Measurements from ENCODE around the gene SEPSECS.

Gene SEPSECS

DNA sequence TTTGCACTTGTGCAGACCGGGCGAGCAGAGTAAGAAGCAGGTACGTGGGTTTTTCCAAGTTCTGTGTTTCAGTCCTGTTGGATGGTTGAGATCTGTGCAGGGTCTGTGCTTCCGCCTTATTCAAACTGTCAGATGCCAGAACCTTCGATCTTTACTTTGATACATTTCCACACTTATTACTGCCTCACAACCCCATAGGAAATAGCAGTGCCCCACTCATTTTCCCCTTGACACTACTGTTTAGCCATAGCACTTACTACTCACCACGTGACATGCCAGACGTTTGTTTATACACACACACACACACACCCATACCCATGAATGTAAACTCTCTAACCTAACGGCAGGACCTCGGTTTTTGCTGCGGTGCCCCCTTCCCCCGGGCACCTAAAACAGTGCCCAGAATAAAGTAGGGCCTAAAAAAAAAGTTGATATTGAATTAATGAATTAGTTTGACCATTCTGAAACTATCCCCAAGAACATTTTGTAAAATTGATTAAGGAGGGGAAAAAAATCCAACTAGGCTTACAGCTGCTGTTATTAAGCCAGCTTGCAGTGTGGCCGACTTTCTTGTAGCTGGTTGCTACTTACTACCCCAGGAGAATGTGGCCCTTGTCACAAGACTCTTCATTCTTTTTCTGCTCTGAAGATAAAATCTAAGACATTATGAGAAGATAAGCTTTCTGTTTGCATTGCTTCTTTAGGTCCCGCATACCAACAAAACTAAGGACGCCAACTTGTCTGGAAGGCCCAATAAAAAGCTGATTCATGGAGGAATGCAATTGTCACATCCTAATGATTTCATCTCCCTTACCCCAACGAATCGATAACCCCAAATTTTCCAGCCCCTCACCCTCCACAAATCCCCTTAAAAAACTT lies 704 bp upstream of the SEPSECS start:
- peak overlapping the region; percentile 63 to 96 (median 84) for H3K4me3 ChIP-seq
- H3K27ac ChIP-seq, result peak overlapping the region in 20 of 21 experiments; percentile 73 to 99 (median 95)

DNA sequence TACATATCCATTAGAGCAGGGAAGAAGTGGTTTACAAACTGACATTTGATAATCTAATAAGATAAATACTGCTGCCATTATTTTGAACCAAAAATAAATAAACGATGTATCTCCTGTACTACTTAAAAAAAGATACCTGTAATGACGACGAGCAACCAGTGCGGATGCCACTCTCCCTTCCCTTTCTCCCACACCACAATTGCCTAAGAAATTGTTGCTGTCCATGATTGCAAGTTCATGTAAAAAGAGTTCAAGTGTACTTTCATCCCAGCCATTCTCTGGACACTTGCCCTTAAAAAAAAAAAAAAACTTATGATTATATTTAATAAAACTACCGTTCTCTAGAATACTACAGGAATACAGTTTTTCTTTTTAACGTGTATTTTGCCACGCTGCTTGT lies 1.4 kb downstream of the SEPSECS start:
- H3K27ac ChIP-seq, result no peak overlapping the region
- H3K4me3 ChIP-seq, result no peak overlapping the region

GRCh38 chr4:25157081-25157480 lies 3.2 kb downstream of the SEPSECS start:
- Histone ChIP-seq H3K27ac (no peak overlapping the region), H3K4me3 (no peak overlapping the region)

- Histone ChIP-seq H3K4me3 (no peak overlapping the region), H3K27ac (no peak overlapping the region)
Measured at GRCh38 chr4:25155947-25156346, 4.3 kb downstream of the SEPSECS start.

DNA sequence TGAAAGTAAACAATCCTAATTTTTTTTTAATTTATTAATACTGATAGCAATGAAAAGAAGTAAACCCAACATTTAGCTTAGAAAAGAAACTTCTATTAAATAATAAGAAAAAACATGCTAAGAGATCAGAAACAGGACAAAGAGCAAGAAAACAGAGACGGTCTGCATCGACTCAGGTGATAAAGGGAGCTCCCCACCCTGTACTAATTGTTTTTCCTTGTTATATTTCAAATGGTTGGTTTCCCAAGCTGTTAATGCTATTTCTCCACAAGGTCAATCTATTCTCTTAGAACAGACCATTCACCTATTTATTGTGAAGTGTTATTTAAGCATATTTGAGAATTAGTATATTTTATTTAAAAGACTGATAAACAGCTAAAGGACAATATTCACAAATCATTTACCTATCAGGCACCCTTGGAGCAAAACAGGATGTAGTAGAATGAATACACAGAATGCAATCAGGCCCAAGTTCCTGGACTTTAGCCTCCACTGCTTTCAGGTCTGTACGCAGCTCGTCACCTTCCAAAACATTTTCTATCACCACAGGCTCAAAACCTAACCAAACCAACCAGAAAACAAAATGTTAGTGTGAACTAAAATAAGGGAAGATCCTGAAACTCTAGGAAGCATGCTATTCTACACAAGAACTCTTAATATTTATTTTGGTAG lies 5.5 kb downstream of the SEPSECS start:
- H3K27ac ChIP-seq, result no peak overlapping the region
- no peak overlapping the region for H3K4me3 ChIP-seq

DNA sequence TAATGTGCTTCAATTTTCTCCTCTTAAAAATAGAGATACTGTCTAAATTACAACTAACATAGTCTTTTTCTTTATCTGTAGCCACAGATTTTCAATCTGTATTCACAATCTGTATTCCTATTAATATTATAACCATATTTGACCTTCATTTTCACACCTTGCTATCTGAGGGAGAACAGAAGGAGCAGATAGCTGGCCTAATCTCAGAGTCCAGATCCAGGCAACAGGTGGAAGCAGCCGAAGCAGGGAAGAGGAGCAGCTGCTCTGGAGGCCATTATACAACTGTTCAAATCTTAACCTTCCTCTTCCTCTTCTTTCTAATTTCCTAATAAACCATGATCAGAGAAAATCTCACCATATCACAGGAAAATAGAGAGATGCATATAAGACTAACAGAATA lies 14.2 kb downstream of the SEPSECS start:
- H3K4me3 ChIP-seq, result no peak overlapping the region
- no peak overlapping the region for H3K27ac ChIP-seq

DNA sequence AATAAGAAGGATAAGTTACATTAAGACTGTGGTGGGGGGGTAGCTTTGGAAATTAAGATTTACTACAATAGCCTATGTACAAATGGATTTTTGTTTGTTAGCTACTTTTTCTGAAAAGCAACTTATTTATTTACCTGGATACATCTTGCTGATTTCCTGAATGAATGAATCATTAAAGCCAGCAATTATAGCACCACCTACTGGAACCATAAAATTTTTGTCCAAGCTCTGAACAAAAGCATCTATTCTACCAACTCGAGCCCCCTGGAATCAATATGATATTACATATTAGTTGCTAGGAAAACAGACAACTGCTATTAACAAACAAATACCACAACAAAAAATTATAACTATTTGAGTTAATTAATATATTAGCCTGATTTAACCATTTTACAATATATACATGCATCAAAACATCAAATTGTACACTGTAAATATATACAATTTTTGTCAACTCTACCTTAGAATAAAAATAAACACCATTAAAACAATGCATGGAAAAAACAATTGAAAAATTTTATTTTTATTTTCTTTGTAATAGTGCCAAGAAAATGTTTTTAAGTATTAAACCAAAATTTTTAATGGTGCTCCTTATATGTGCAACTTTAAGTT lies 15.3 kb downstream of the SEPSECS start:
- H3K27ac ChIP-seq, result no peak overlapping the region

DNA sequence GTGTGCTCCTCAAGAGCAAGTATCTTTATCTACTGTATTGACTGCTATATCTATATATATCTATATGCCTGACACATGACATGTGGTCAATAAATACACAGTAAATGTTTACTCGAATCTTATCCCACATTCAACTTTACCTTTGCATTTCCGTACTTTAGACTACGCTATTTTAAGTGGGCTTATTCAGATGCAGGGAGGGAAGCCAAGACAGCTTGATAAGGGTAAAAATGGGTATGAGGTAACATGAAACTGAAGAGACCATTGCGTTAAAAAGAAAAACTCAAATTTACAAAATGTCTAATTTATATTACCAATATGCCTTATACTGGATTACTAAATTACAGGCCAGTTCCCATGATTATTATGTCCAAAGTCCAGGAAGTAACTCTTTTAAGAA lies 17.8 kb downstream of the SEPSECS start:
- Histone ChIP-seq H3K4me3 (no peak overlapping the region), H3K27ac (no peak overlapping the region)

More for the DNA sequence above, 15.3 kb downstream of the SEPSECS start:
- H3K4me3 ChIP-seq, result no peak overlapping the region

DNA sequence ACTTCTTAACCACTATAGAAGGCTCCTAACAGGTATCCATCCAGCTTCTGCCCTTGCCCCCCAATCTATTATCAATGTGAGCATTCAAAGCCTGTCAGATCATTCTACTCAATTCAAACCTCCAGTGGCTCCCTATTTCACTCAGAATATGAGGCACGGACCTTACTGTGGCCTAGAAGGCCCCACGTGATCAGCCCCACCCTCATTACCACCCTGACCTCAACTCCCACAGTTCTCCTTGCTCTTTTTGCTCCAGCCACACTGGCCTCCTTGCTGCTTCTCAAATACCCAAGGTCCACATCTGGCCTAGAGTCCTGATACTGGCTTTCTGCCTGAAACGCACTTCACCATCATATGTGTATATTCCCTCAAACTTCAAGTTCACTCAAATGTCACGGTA lies 18.7 kb downstream of the SEPSECS start:
- H3K4me3 ChIP-seq, result no peak overlapping the region

GRCh38 chr4:25133132-25133531 lies 27.1 kb downstream of the SEPSECS start:
- no peak overlapping the region for H3K4me3 ChIP-seq
- no peak overlapping the region for H3K27ac ChIP-seq

More for the DNA sequence above, 18.7 kb downstream of the SEPSECS start:
- no peak overlapping the region for H3K27ac ChIP-seq

GRCh38 chr4:25131926-25132325 lies 28.3 kb downstream of the SEPSECS start:
- Histone ChIP-seq H3K27ac (no peak overlapping the region), H3K4me3 (no peak overlapping the region)

GRCh38 chr4:25131381-25131780 lies 28.9 kb downstream of the SEPSECS start:
- Histone ChIP-seq H3K27ac (no peak overlapping the region), H3K4me3 (no peak overlapping the region)

- no peak overlapping the region for H3K4me3 ChIP-seq
- H3K27ac ChIP-seq, result no peak overlapping the region
Measured at GRCh38 chr4:25129917-25130316, 30.3 kb downstream of the SEPSECS start.

DNA sequence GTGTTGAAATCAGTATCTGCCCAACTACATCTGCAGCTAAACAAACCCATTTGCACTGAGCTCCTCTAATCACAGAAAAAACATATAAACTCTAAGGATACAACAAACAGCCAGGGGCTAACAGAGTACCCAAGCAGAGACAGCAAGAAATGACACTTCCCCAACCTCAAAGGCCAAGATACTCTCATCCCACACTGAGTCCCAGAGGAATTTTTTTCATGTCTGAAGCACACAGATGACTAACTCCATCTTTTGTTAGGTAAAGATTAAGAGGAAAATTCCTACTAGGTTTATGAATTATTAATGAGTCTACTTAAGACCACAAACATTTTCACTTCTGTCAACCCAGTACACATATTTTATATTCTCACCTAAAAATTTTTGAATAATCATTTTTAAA lies 31.6 kb downstream of the SEPSECS start:
- no peak overlapping the region for H3K27ac ChIP-seq
- no peak overlapping the region for H3K4me3 ChIP-seq

DNA sequence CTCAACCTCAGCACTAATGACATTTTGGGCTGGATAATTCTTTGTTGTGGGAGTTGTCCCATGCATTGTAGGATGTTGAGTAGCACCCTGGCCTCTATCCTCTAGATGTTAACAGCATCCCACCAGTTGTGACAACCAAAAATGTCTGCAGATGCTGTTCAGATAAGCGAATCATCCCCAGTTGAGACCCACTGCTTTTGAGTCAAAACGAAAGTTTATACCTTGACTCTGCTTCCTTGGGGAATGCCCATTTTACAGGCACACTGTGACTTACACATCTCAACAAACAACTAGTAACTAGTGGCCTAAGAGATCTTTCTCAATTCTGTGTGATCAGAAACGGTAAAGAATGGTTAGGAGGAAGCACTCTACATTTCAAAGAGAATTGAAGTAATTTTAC lies 37.0 kb downstream of the SEPSECS start:
- no peak overlapping the region for H3K4me3 ChIP-seq
- H3K27ac ChIP-seq, result no peak overlapping the region

- Histone ChIP-seq H3K27ac (no peak overlapping the region), H3K4me3 (no peak overlapping the region)
Measured at GRCh38 chr4:25120146-25120940, 39.9 kb downstream of the SEPSECS start.

GRCh38 chr4:25117716-25118472 lies 42.4 kb downstream of the SEPSECS start:
- no peak overlapping the region for H3K27ac ChIP-seq
- H3K4me3 ChIP-seq, result no peak overlapping the region

DNA sequence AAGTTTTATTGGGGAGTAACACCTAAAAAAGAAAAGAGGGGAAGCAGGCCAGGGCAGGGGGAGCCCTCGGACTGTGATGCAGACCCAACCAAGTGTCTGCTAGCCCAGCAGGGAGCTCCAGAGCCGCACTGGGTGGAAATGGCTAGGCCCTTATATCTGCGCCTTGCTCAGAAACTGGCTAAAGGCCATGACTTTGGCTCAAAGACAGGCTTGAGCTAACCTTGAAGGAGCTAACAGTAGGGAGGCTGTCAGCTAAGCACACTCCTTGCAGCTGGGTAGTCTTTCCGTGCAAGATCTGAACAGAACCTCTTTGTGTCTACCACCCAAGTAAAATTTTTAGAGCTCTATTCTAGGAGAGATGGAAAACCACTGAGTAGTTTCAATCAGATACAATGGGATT lies 43.0 kb downstream of the SEPSECS start:
- H3K27ac ChIP-seq, result no peak overlapping the region
- no peak overlapping the region for H3K4me3 ChIP-seq
